AG04450 (cell line): ENCODE data around the gene CCL7. TPM values are rescaled to one million over a fixed set of nuclear protein-coding genes. Genes with fewer than 3 reads are reported as not detected.
A peak's percentile ranks its signal among the peaks of the same experiment; 100 is the strongest.

Experiments used
- CTCF ChIA-PET: fragments of 300-600, 350-600 bp; formaldehyde crosslinking; extraction: SDS; loops from one replicate; lab custom pipeline; 2022; ENCODE audit warnings: antibody characterized with exemption, inconsistent platforms; lab: Charles Lee
- POLR2A ChIA-PET: fragments of 350-600 bp; formaldehyde crosslinking; extraction: SDS; loops from one replicate; lab custom pipeline; 2021; ENCODE audit warnings: antibody characterized with exemption, inconsistent platforms; lab: Yijun Ruan, JAX
- DNase-seq: peaks from one replicate; pipeline ENCODE4 v3.0.0-alpha.2; 2011; ENCODE audit warnings: low read depth, low spot score
- H3K27ac ChIP-seq: one replicate; pipeline ENCODE4 v1.5.1; 2012; ENCODE audit warnings: low read depth, low read length, control low read depth
- H3K27me3 ChIP-seq: one replicate; pipeline ENCODE4 v1.6.0; 2012; ENCODE audit warnings: low read length; ENCODE audit not compliant: control insufficient read depth, insufficient read depth
- H3K4me3 ChIP-seq: 2 replicates; pipeline ENCODE4 v1.5.1; 2011; ENCODE audit warnings: mild to moderate bottlenecking, low read depth, low read length, control low read depth
- H3K9me3 ChIP-seq: 2 replicates; pipeline ENCODE4 v1.5.1; 2012; ENCODE audit warnings: low read length; ENCODE audit not compliant: control insufficient read depth, insufficient read depth
- CTCF ChIP-seq: IDR thresholded peaks from 2 replicates; pipeline ENCODE4 v1.5.1; 2011; ENCODE audit warnings: low read depth, low read length, control low read depth, inconsistent platforms
- polyA plus RNA-seq: library from polyadenylated mRNA; depleted of rRNA; stranded (reverse); fragments of >200 nt; gene quantifications from 2 replicates; pipeline ENCODE4 v1.2.3, GENCODE V29; 2011

Gene CCL7
- polyA plus RNA-seq, 1 experiment: 0.50 TPM

- H3K27me3 ChIP-seq: no peaks in the 10 kb centered on the region
- H3K27ac ChIP-seq: peak overlapping the region; percentile 94
- peak; percentile 86 for DNase-seq
- no peak for TF ChIP-seq CTCF
- ChIA-PET POLR2A (interaction anchor here (0.6 to 1.9 kb wide), 8 partner anchors 11 to 875 kb away, joined by 3 to 12 read pairs (median 4); no protein-coding TSS in a partner anchor), CTCF (interaction anchor here (2.3 kb wide), 2 partner anchors 52 to 109 kb away, joined by 17 to 40 read pairs; no protein-coding TSS in a partner anchor)
- H3K4me3 ChIP-seq: peak overlapping the region; percentile 21; the same call in 1 of the 2 replicates
- no peaks in the 10 kb centered on the region for H3K9me3 ChIP-seq
These were observed 17.4 kb upstream of the CCL7 start for GRCh38 chr17:34252444-34253138.

- Histone ChIP-seq H3K27ac (peak overlapping the region; percentile 94), H3K9me3 (no peaks in the 10 kb centered on the region), H3K4me3 (no peak overlapping the region), H3K27me3 (no peaks in the 10 kb centered on the region)
- no peak for TF ChIP-seq CTCF
- DNase-seq: no peak
- ChIA-PET POLR2A (interaction anchor here (1.3 to 1.9 kb wide), 4 partner anchors 14 to 102 kb away, joined by 5 to 12 read pairs (median 10); no protein-coding TSS in a partner anchor), CTCF (interaction anchor here (2.3 kb wide), 2 partner anchors 52 to 108 kb away, joined by 17 to 40 read pairs; no protein-coding TSS in a partner anchor)
These were observed 16.9 kb upstream of the CCL7 start for GRCh38 chr17:34253139-34253525.

GRCh38 chr17:34254146-34254545, 15.9 kb upstream of the CCL7 start:
- DNase-seq: peak; percentile 38
- Histone ChIP-seq H3K27me3 (no peaks in the 10 kb centered on the region), H3K4me3 (no peak overlapping the region), H3K27ac (peak overlapping the region; percentile 94), H3K9me3 (no peaks in the 10 kb centered on the region)
- TF ChIP-seq CTCF: no peak
- POLR2A ChIA-PET: interaction anchor here (1.1 to 3.2 kb wide), 5 partner anchors 15 to 100 kb away, joined by 3 to 15 read pairs (median 8); no protein-coding TSS in a partner anchor
- CTCF ChIA-PET: interaction anchor here (3.0 to 5.1 kb wide), 2 partner anchors 53 to 107 kb away, joined by 11 to 47 read pairs; no protein-coding TSS in a partner anchor

GRCh38 chr17:34254651-34255380, 15.2 kb upstream of the CCL7 start, which contains the start of gene CCL2:
TSS of gene CCL2 (plus strand) at chr17:34255285. CDS start at chr17:34255350, 65 bp downstream.
- Histone ChIP-seq H3K4me3 (peak within 1 kb of the TSS; percentile 79), H3K27me3 (no peaks in the 10 kb centered on the region), H3K27ac (peak within 1 kb of the TSS; percentile 94), H3K9me3 (no peaks in the 10 kb centered on the region)
- no peak for TF ChIP-seq CTCF
- POLR2A ChIA-PET: interaction anchor here (1.1 to 3.2 kb wide), 7 partner anchors 16 to 106 kb away, joined by 3 to 15 read pairs (median 8); no protein-coding TSS in a partner anchor
- DNase-seq: peak; percentile 65
- CTCF ChIA-PET: interaction anchor here (1.5 to 5.1 kb wide), 4 partner anchors 52 to 106 kb away, joined by 5 to 47 read pairs (median 8); no protein-coding TSS in a partner anchor
